ENCODE data around the gene KIZ. TPM values are rescaled to one million over a fixed set of nuclear protein-coding genes. Genes with fewer than 3 reads are reported as not detected.

Gene KIZ
- total and polyA plus RNA-seq, 2 of the 4 experiments (the other 2 are of a cell fraction): 9.9 to 14.0 TPM

GRCh38 chr20:21104466-21104761 is 21.5 kb upstream of the KIZ start:
- Histone ChIP-seq H3K9ac (ENCODE audit: low read depth, low read length) (no peak overlapping the region), H2BK15ac (ENCODE audit: low read depth, low read length) (no peak overlapping the region), H2BK5ac (ENCODE audit: low read depth, low read length, poor library complexity, severe bottlenecking) (no peak overlapping the region), H3K14ac (replicated peaks; ENCODE audit: low read depth, low read length) (no peak overlapping the region), H3K18ac (ENCODE audit: low read depth, low read length) (no peak overlapping the region), H2BK120ac (ENCODE audit: low read depth, low read length) (no peak overlapping the region), H2AFZ (replicated peaks; ENCODE audit: low read length, poor library complexity) (no peak overlapping the region), H3K4ac (ENCODE audit: low read depth, low read length) (no peak overlapping the region), H2BK20ac (ENCODE audit: low read depth, low read length) (no peak overlapping the region), H4K20me1 (ENCODE audit: insufficient read depth, low read length) (no peaks in the 10 kb centered on the region), H2AK9ac (replicated peaks; ENCODE audit: low read depth, low read length, poor library complexity) (no peak overlapping the region), H4K8ac (ENCODE audit: low read depth in 2 of 2, low read length in 2 of 2) (no peak overlapping the region), H3K79me1 (ENCODE audit: low read depth in 1 of 2, low read length in 2 of 2) (no peaks in the 10 kb centered on the region), H3K27ac (ENCODE audit: insufficient read depth, low read length) (no peak overlapping the region), H3K27me3 (ENCODE audit: control insufficient read depth, insufficient read depth, low read length) (peaks cover 87% of the 10 kb centered on the region), H3K9me1 (ENCODE audit: insufficient read depth, low read length) (no peaks in the 10 kb centered on the region; the same call in 1 of the 2 replicates), H4K91ac (ENCODE audit: insufficient read depth, low read depth, low read length) (no peak overlapping the region), H3K56ac (ENCODE audit: extremely low read depth, insufficient read depth, low read length) (no peak overlapping the region), H3K36me3 (ENCODE audit: control insufficient read depth, insufficient read depth, low read length) (no peaks in the 10 kb centered on the region), H3K23ac (ENCODE audit: low read depth, low read length) (no peak overlapping the region), H2AK5ac (ENCODE audit: low read depth, low read length) (no peak overlapping the region), H3K4me3 (ENCODE audit: insufficient read depth, low read depth, low read length) (no peak overlapping the region), H3K4me2 (ENCODE audit: low read depth, low read length) (no peak overlapping the region), H4K5ac (ENCODE audit: low read depth, low read length) (no peak overlapping the region), H3K4me1 (ENCODE audit: control insufficient read depth, insufficient read depth, low read length) (peaks cover 5% of the 10 kb centered on the region; the same call in 1 of the 2 replicates), H3K9me3 (ENCODE audit: control insufficient read depth, insufficient read depth, low read length) (peaks cover 4% of the 10 kb centered on the region)
- CTCF ChIA-PET: no interaction called here
- in situ Hi-C loops (cut with MboI; ENCODE audit: low sequenced_read_pairs): no loop called here
- dilution Hi-C loops (cut with HindIII; ENCODE audit: low sequenced_read_pairs, unreplicated experiment): no loop called here
- ATAC-seq (ENCODE audit: low read depth) (no peak), DNase-seq (no peak)
- POLR2A ChIA-PET (ENCODE audit: unreplicated experiment): no interaction called here
- BruUV-seq (replicated peaks): no TSS peak
- intact Hi-C loops (cut with micrococcal nuclease): no loop called here
- TF ChIP-seq MXI1 (IDR thresholded peaks at IDR 0.05; ENCODE audit: borderline replicate concordance, low read depth, low read length) (no peak), RFX5 (IDR thresholded peaks at IDR 0.05; ENCODE audit: low read depth, low read length) (no peak), SMC3 (IDR thresholded peaks at IDR 0.05; ENCODE audit: low read depth, low read length) (no peak), RAD21 (IDR thresholded peaks at IDR 0.05; ENCODE audit: low read length) (no peak), RCOR1 (IDR thresholded peaks at IDR 0.05; ENCODE audit: insufficient replicate concordance, low read length) (no peak), POLR2A (IDR thresholded peaks at IDR 0.05; ENCODE audit: low read depth, low read length) (no peak), MAZ (IDR thresholded peaks at IDR 0.05; ENCODE audit: borderline replicate concordance, low read depth, low read length) (no peak), CEBPB (IDR thresholded peaks at IDR 0.05; ENCODE audit: low read depth, low read length) (no peak), MAFK (IDR thresholded peaks at IDR 0.05; ENCODE audit: low read depth, low read length) (no peak)
- TF ChIP-seq, protein P1, sequence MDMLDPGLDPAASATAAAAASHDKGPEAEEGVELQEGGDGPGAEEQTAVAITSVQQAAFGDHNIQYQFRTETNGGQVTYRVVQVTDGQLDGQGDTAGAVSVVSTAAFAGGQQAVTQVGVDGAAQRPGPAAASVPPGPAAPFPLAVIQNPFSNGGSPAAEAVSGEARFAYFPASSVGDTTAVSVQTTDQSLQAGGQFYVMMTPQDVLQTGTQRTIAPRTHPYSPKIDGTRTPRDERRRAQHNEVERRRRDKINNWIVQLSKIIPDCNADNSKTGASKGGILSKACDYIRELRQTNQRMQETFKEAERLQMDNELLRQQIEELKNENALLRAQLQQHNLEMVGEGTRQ (IDR thresholded peaks at IDR 0.05; ENCODE audit: low read depth, low read length): no peak
- whole genome bisulfite sequencing, 2 experiments (ENCODE audit: extremely low coverage in 2 of 2, insufficient read length in 1 of 2): no CpG with 5 or more reads among the region's 5 CpGs

All from IMR-90 (cell line).